ENCODE measurements around the gene SMIM44. TPM values are rescaled to one million over a fixed set of nuclear protein-coding genes. Genes with fewer than 3 reads are reported as not detected.

The SMIM44 gene
- total and polyA plus RNA-seq, 10 donors, result not detected

- Histone ChIP-seq H3K36me3 (peaks cover 0 to 84% (median 7%) of the 10 kb centered on the region in 6 donors), H3K9me3 (no peaks in the 10 kb centered on the region), H3K27ac (no peak overlapping the region), H3K27me3 (replicated peaks in 1 of 7) (no peaks in the 10 kb centered on the region), H3K4me3 (no peak overlapping the region), H3K4me1 (peaks cover 13 to 60% (median 37%) of the 10 kb centered on the region in 6 donors)
- DNase-seq, result no peak
- TF ChIP-seq POLR2A (IDR thresholded peaks at IDR 0.05) (no peak), CTCF (IDR thresholded peaks at IDR 0.05 in 8 of 11, conservative IDR thresholded peaks at IDR 0.05 in 3 of 11) (peak in 8 of 11 experiments; percentile 29 to 66 (median 52)), POLR2AphosphoS5 (IDR thresholded peaks at IDR 0.05) (peak in 1 of 3 donors; percentile 7)
- intact Hi-C loops (cut with DNase I; ENCODE audit: low total_unique reads), result no loop called here
- WGBS, 5 donors, result 55 to 78% (median 73%) methylated on average over 12 to 13 of the region's 13 CpGs
These were observed 43.2 kb downstream of the SMIM44 start for GRCh38 chr19:3440082-3440481.

GRCh38 chr19:3434630-3435553, 48.3 kb downstream of the SMIM44 start:
- H3K4me3 ChIP-seq, result peak overlapping the region; percentile 39 to 75 (median 61)
- TF ChIP-seq POLR2AphosphoS5 (IDR thresholded peaks at IDR 0.05) (peak; percentile 89 to 96 (median 90)), CTCF (IDR thresholded peaks at IDR 0.05 in 8 of 11, conservative IDR thresholded peaks at IDR 0.05 in 3 of 11) (peak in 5 of 11 experiments; percentile 9 to 33 (median 25)), POLR2A (IDR thresholded peaks at IDR 0.05) (peak in 1 of 3 donors; percentile 25)
- H3K36me3 ChIP-seq, result peaks cover 0 to 78% (median 10%) of the 10 kb centered on the region in 6 donors
- intact Hi-C loops (cut with DNase I; ENCODE audit: low total_unique reads), result no loop called here
- peak overlapping the region; percentile 79 to 96 (median 94) for H3K27ac ChIP-seq
- 3 to 21% (median 3%) methylated on average over 5 to 67 of the region's 67 CpGs for whole genome bisulfite sequencing, 5 donors
- no peaks in the 10 kb centered on the region for H3K9me3 ChIP-seq
- no peaks in the 10 kb centered on the region for H3K27me3 ChIP-seq (replicated peaks in 1 of 7)
- peak; percentile 99 for DNase-seq
- H3K4me1 ChIP-seq, result peaks cover 18 to 57% (median 34%) of the 10 kb centered on the region in 6 donors

- TF ChIP-seq POLR2AphosphoS5 (IDR thresholded peaks at IDR 0.05) (no peak), CTCF (IDR thresholded peaks at IDR 0.05 in 8 of 11, conservative IDR thresholded peaks at IDR 0.05 in 3 of 11) (no peak), POLR2A (IDR thresholded peaks at IDR 0.05) (no peak)
- Histone ChIP-seq H3K9me3 (no peaks in the 10 kb centered on the region), H3K4me3 (peak overlapping the region in 4 of 8 donors; percentile 50 to 75 (median 62)), H3K27me3 (replicated peaks in 1 of 7) (no peaks in the 10 kb centered on the region), H3K36me3 (peaks cover 0 to 73% (median 9%) of the 10 kb centered on the region in 6 donors), H3K4me1 (peaks cover 25 to 65% (median 42%) of the 10 kb centered on the region in 6 donors), H3K27ac (peak overlapping the region; percentile 60 to 96 (median 92))
- intact Hi-C loops (cut with DNase I; ENCODE audit: low total_unique reads), result no loop called here
- no peak for DNase-seq
- 86 to 91% (median 87%) methylated on average over 10 to 11 of the region's 11 CpGs for WGBS, 5 donors
These were observed 49.3 kb downstream of the SMIM44 start for GRCh38 chr19:3433805-3434540.
